Gastrocnemius medialis (tissue), 4 donors: ENCODE results near the gene TNIK.

ENCODE experiments used
- POLR2A ChIP-seq, 2 donors: fragments of 450-650 bp; IDR thresholded peaks; one replicate each; pipeline ENCODE4 v1.6.1; 2017; ENCODE audit warnings: antibody characterized with exemption in 2 of 2, mild to moderate bottlenecking in 2 of 2, moderate library complexity in 2 of 2
- TF ChIP-seq, protein P1 (sequence below), 5 experiments: fragments of 450-650 bp in 3 of 5; fragments of 200-600 bp in 2 of 5; sonication (generic) in 2 of 5; IDR thresholded peaks in 4 of 5; conservative IDR thresholded peaks in 1 of 5; 1 replicate in 4 of 5; 2 replicates in 1 of 5; pipeline ENCODE4 v1.5.1; 2016 to 2019; ENCODE audit warnings: antibody characterized with exemption in 5 of 5, mild to moderate bottlenecking in 3 of 5, moderate library complexity in 3 of 5

DNA sequence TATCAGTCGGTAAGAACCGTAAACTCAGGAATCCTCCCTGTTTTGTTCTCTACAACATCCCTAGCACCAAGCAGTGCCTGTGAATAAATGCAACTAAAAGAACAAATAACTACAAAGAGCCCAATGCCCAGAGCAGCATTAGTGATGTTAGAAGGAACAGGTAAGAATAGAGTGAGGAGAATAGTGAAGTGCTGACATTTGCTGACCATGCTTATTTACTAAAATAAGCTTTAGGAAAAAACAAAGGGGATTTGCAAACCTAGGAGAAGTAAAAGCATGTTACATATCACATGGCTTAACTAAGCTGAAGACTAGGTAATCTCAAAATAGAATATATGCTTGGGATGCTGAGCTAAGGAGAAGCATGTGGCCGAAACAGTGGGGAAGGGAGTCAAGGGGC, 247.6 kb downstream of the TNIK start:
- TF ChIP-seq, protein P1, sequence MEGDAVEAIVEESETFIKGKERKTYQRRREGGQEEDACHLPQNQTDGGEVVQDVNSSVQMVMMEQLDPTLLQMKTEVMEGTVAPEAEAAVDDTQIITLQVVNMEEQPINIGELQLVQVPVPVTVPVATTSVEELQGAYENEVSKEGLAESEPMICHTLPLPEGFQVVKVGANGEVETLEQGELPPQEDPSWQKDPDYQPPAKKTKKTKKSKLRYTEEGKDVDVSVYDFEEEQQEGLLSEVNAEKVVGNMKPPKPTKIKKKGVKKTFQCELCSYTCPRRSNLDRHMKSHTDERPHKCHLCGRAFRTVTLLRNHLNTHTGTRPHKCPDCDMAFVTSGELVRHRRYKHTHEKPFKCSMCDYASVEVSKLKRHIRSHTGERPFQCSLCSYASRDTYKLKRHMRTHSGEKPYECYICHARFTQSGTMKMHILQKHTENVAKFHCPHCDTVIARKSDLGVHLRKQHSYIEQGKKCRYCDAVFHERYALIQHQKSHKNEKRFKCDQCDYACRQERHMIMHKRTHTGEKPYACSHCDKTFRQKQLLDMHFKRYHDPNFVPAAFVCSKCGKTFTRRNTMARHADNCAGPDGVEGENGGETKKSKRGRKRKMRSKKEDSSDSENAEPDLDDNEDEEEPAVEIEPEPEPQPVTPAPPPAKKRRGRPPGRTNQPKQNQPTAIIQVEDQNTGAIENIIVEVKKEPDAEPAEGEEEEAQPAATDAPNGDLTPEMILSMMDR (IDR thresholded peaks at IDR 0.05 in 4 of 5, conservative IDR thresholded peaks at IDR 0.05 in 1 of 5): no peak
- no peak for TF ChIP-seq POLR2A (IDR thresholded peaks at IDR 0.05)
